ENCODE measurements around the gene CCDC102A.

DNA sequence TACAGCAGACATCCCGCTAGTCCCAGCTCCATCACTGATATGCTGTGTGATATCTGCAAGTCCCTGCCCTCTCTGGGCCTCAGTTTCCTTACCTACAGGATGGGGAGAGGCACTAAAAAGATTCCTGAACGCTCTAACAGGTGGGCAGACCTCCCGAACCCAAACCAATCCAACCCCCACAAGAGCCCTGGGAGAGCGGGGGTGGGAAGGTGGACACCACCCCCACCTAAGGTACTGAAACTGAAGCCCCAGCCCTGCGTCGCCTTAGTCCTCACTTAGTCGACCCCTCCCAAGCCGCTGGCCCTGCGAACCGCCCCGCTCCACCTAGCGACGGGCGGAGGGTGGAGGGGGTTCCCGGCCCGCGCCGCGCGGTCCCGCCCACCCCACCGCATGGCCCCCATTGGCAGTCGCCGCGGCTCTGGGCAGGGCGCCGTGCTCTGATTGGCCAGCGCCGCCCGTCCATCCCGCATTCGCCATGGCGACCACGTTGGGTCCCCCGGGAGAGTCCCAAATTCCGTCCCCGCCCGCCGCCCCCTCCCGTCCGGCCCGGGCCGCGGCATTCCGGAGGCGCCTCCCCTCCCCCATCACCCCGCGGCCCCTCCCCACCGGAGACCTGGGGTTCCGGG, 578 bp downstream of the CCDC102A start:
- no peak for TF ChIP-seq POLR2AphosphoS5 (IDR thresholded peaks at IDR 0.05)
- TF ChIP-seq EP300 (IDR thresholded peaks at IDR 0.05), result no peak
- no peak for TF ChIP-seq POLR2A (IDR thresholded peaks at IDR 0.05)
- TF ChIP-seq, protein P1, sequence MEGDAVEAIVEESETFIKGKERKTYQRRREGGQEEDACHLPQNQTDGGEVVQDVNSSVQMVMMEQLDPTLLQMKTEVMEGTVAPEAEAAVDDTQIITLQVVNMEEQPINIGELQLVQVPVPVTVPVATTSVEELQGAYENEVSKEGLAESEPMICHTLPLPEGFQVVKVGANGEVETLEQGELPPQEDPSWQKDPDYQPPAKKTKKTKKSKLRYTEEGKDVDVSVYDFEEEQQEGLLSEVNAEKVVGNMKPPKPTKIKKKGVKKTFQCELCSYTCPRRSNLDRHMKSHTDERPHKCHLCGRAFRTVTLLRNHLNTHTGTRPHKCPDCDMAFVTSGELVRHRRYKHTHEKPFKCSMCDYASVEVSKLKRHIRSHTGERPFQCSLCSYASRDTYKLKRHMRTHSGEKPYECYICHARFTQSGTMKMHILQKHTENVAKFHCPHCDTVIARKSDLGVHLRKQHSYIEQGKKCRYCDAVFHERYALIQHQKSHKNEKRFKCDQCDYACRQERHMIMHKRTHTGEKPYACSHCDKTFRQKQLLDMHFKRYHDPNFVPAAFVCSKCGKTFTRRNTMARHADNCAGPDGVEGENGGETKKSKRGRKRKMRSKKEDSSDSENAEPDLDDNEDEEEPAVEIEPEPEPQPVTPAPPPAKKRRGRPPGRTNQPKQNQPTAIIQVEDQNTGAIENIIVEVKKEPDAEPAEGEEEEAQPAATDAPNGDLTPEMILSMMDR (IDR thresholded peaks at IDR 0.05), result peak in 1 of 2 donors; percentile 27

Data from suprapubic skin (tissue), 4 donors.